Head of caudate nucleus (tissue), 42 donors: ENCODE measurements around the gene PADI6.

ENCODE experiments used
- DNase-seq, 42 donors: peaks; one replicate each; pipeline versions ENCODE4 v3.0.0 to v3.0.0-alpha.2; 2020 to 2021; ENCODE audit warnings: mixed read lengths in 7 of 42
- intact Hi-C: fragments of 100-400 bp; cut with DNase I; formaldehyde crosslinking; loops from one replicate; pipeline ENCODE4 v1.15.0; 2022

PADI6 gene

GRCh38 chr1:17422461-17422860, 50.5 kb downstream of the PADI6 start:
- intact Hi-C loops, result no loop called here
- no peak for DNase-seq

GRCh38 chr1:17423781-17424245, 51.8 kb downstream of the PADI6 start:
- no peak for DNase-seq
- intact Hi-C loops, result no loop called here

GRCh38 chr1:17425806-17426600, 54.0 kb downstream of the PADI6 start:
- DNase-seq, result no peak
- intact Hi-C loops, result no loop called here

- intact Hi-C loops, result no loop called here
- no peak for DNase-seq
These were observed 56.0 kb downstream of the PADI6 start for GRCh38 chr1:17427696-17428660.

- DNase-seq, result no peak
- intact Hi-C loops, result no loop called here
These were observed 57.2 kb downstream of the PADI6 start for GRCh38 chr1:17429183-17429582.

GRCh38 chr1:17432412-17432811, 60.4 kb downstream of the PADI6 start:
- no peak for DNase-seq
- intact Hi-C loops, result no loop called here

GRCh38 chr1:17433261-17433660, 61.3 kb downstream of the PADI6 start:
- intact Hi-C loops, result no loop called here
- peak in 2 of 42 donors; percentile 33 to 36 for DNase-seq

- intact Hi-C loops, result no loop called here
- no peak for DNase-seq
These were observed 62.0 kb downstream of the PADI6 start for GRCh38 chr1:17434016-17434415.

GRCh38 chr1:17434601-17435000, 62.6 kb downstream of the PADI6 start:
- DNase-seq, result no peak
- intact Hi-C loops, result no loop called here

GRCh38 chr1:17436380-17437174, 64.6 kb downstream of the PADI6 start:
- intact Hi-C loops, result no loop called here

GRCh38 chr1:17437260-17437579, 65.2 kb downstream of the PADI6 start:
- intact Hi-C loops, result no loop called here
- peak in 10 of 42 donors; percentile 5 to 50 (median 22) for DNase-seq

More at GRCh38 chr1:17436380-17437174, 64.6 kb downstream of the PADI6 start:
- no peak for DNase-seq

GRCh38 chr1:17437580-17438317, 65.8 kb downstream of the PADI6 start:
- intact Hi-C loops, result no loop called here
- DNase-seq, result peak in 36 of 42 donors; percentile 11 to 78 (median 45)

- intact Hi-C loops, result no loop called here
- peak in 41 of 42 donors; percentile 22 to 89 (median 70) for DNase-seq
These were observed 66.6 kb downstream of the PADI6 start for GRCh38 chr1:17438318-17439249.

- DNase-seq, result peak in 41 of 42 donors; percentile 29 to 89 (median 75)
- intact Hi-C loops, result no loop called here
These were observed 67.5 kb downstream of the PADI6 start, which contains the start of gene RCC2 for GRCh38 chr1:17439250-17440073. Gene RCC2 (minus strand): TSS chr1:17439677. CDS start chr1:17438514, 1,163 bp downstream.

- DNase-seq, result no peak
- intact Hi-C loops, result no loop called here
These were observed 68.3 kb downstream of the PADI6 start for GRCh38 chr1:17440074-17440826.

- intact Hi-C loops, result no loop called here
- no peak for DNase-seq
These were observed 68.8 kb downstream of the PADI6 start for GRCh38 chr1:17440827-17441168.
